Lower lobe of right lung (tissue), 2 donors: ENCODE measurements around the gene ACOT7. TPM values are rescaled to one million over a fixed set of nuclear protein-coding genes. Genes with fewer than 3 reads are reported as not detected.
A peak's percentile ranks its signal among the peaks of the same experiment; 100 is the strongest.

ENCODE experiments used
- ATAC-seq, 2 donors: fragments of 200-7000 bp; cut with Tn5 transposase; one replicate each; pipeline ENCODE4 v1.9.1; 2020 to 2022; ENCODE audit warnings: mild to moderate bottlenecking in 2 of 2, moderate library complexity in 2 of 2
- DNase-seq: peaks from one replicate; pipeline ENCODE4 v3.0.0-alpha.2; 2020
- H3K27ac ChIP-seq: fragments of 200-600 bp; one replicate; pipeline ENCODE4 v1.8.0; 2022
- H3K27me3 ChIP-seq: fragments of 200-600 bp; one replicate; pipeline ENCODE4 v1.8.0; 2022; ENCODE audit warnings: low read depth
- H3K36me3 ChIP-seq: fragments of 200-600 bp; one replicate; pipeline ENCODE4 v1.8.0; 2022; ENCODE audit warnings: mild to moderate bottlenecking
- H3K4me1 ChIP-seq: fragments of 200-600 bp; one replicate; pipeline ENCODE4 v1.8.0; 2022
- H3K4me3 ChIP-seq: fragments of 200-600 bp; one replicate; pipeline ENCODE4 v1.8.0; 2022; ENCODE audit warnings: mild to moderate bottlenecking
- H3K9me3 ChIP-seq: fragments of 200-600 bp; one replicate; pipeline ENCODE4 v1.8.0; 2022
- CTCF ChIP-seq: fragments of 200-600 bp; IDR thresholded peaks from one replicate; pipeline ENCODE4 v1.8.0; 2022; ENCODE audit warnings: antibody characterized with exemption, mild to moderate bottlenecking
- intact Hi-C: fragments of 100-400 bp; cut with DNase I; formaldehyde crosslinking; loops from one replicate; pipeline ENCODE4 v1.11.0; 2022
- total RNA-seq: library from RNA; stranded (reverse); fragmentation: NEBNext Ultra II Directional; extraction: Animal tissue kit (Norgen Biotek cat#: 25700); gene quantifications from one replicate; pipeline ENCODE4 v1.2.1, GENCODE V29; 2021
- donor health status: DM: no; HTN: yes; CAD: no; lungs with severe emphysema.

ACOT7 gene
- total RNA-seq, 1 donor from 2014 or later, result 28.5 TPM

GRCh38 chr1:6332821-6333220 lies 60.7 kb downstream of the ACOT7 start:
- Histone ChIP-seq H3K9me3 (no peaks in the 10 kb centered on the region), H3K27me3 (no peaks in the 10 kb centered on the region), H3K36me3 (no peaks in the 10 kb centered on the region), H3K4me1 (no peaks in the 10 kb centered on the region), H3K4me3 (no peak overlapping the region), H3K27ac (no peak overlapping the region)
- intact Hi-C loops, result no loop called here
- ATAC-seq, result no peak
- TF ChIP-seq CTCF, result no peak
- no peak for DNase-seq

- Histone ChIP-seq H3K4me1 (no peaks in the 10 kb centered on the region), H3K36me3 (peaks cover 4% of the 10 kb centered on the region), H3K4me3 (no peak overlapping the region), H3K27me3 (no peaks in the 10 kb centered on the region), H3K9me3 (no peaks in the 10 kb centered on the region), H3K27ac (no peak overlapping the region)
- DNase-seq, result no peak
- intact Hi-C loops, result no loop called here
- no peak for ATAC-seq
- TF ChIP-seq CTCF, result no peak
These were observed 61.9 kb downstream of the ACOT7 start for GRCh38 chr1:6331543-6332273.

GRCh38 chr1:6330410-6330911 lies 63.1 kb downstream of the ACOT7 start:
- Histone ChIP-seq H3K27ac (no peak overlapping the region), H3K27me3 (no peaks in the 10 kb centered on the region), H3K36me3 (peaks cover 4% of the 10 kb centered on the region), H3K4me3 (no peak overlapping the region), H3K4me1 (no peaks in the 10 kb centered on the region), H3K9me3 (no peaks in the 10 kb centered on the region)
- DNase-seq, result no peak
- intact Hi-C loops, result no loop called here
- ATAC-seq, result peak; percentile 14 to 18
- TF ChIP-seq CTCF, result no peak

GRCh38 chr1:6329851-6330250 lies 63.7 kb downstream of the ACOT7 start:
- H3K4me1 ChIP-seq, result no peaks in the 10 kb centered on the region
- intact Hi-C loops, result no loop called here
- no peak for ATAC-seq
- no peaks in the 10 kb centered on the region for H3K27me3 ChIP-seq
- DNase-seq, result no peak
- peaks cover 4% of the 10 kb centered on the region for H3K36me3 ChIP-seq
- no peak for TF ChIP-seq CTCF
- H3K4me3 ChIP-seq, result no peak overlapping the region
- H3K9me3 ChIP-seq, result no peaks in the 10 kb centered on the region
- H3K27ac ChIP-seq, result no peak overlapping the region

- no peak for TF ChIP-seq CTCF
- peaks cover 4% of the 10 kb centered on the region for H3K36me3 ChIP-seq
- H3K27ac ChIP-seq, result no peak overlapping the region
- H3K4me3 ChIP-seq, result no peak overlapping the region
- H3K27me3 ChIP-seq, result no peaks in the 10 kb centered on the region
- DNase-seq, result no peak
- intact Hi-C loops, result no loop called here
- no peaks in the 10 kb centered on the region for H3K9me3 ChIP-seq
- H3K4me1 ChIP-seq, result no peaks in the 10 kb centered on the region
- ATAC-seq, result no peak
These were observed 64.2 kb downstream of the ACOT7 start for GRCh38 chr1:6329396-6329795.
